ENCODE data around the gene FER1L5. TPM values are rescaled to one million over a fixed set of nuclear protein-coding genes. Genes with fewer than 3 reads are reported as not detected.
A peak's percentile ranks its signal among the peaks of the same experiment; 100 is the strongest.
"Not testable (repeated sequence)": the region's sequence is repeated elsewhere in the genome, so short reads cannot be mapped to it uniquely, and the experiment has no call there.

Gene FER1L5
- polyA plus RNA-seq, 3 donors from 2014 or later = not detected

DNA sequence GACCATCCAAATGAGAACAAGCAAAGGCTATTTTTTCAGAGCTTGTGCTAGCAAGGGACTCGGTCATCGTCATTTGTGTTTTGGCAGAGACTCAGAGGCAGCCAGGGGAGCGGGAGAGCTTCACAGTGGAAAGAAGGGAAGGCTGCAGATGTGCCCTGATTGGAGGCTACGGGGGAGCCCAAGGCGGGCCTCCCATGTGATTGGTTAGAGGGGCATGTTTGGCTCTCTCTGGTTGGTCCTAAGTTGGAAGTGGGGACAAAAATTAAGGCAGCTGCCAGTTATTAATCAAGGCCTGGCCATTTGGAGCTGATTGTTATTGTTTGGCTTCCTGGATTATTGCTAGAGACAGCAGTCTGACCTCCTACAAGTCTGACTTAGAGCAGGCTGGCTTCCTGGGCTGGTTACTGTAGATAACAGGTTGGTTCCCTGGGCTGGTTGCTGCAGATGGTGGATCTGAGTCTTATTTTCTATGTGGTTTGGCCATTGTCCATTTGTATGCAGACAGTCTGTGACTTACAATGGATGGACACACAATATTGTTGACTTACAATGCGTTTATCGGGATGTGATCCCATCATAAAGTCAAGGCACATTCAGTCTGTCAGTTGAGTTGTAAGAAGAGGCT is 5.9 kb downstream of the FER1L5 start:
- no peak overlapping the region for H3K4me3 Mint-ChIP-seq
- H3K9me3 Mint-ChIP-seq = no peaks in the 10 kb centered on the region
- no peak overlapping the region for H3K27ac Mint-ChIP-seq
- H3K36me3 Mint-ChIP-seq = peaks cover 0 to 3% (median 0%) of the 10 kb centered on the region in 3 donors
- no peak for DNase-seq
- no peaks in the 10 kb centered on the region for H3K4me1 Mint-ChIP-seq
- peaks cover 3 to 4% (median 3%) of the 10 kb centered on the region in 3 donors for H3K27me3 Mint-ChIP-seq (ENCODE audit: low read depth in 3 of 3)

DNA sequence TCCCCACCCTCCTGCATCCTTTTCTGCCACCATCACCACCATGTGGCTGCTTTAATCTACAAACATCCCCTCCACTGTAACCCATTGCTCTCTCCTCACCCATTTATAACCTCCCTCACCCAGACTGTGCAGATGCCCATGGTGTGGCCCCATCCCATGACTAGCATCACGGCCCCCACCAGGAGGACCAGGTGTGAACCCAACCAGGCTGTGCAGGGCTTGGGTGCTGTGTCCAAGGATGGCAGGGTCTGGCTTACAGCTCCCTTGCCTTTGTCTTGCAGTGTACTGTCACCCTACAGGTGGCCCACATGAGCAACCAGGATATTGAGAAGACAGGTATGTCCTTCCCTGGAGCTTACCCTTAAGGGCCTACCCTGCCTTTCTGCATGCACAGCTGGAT is 6.8 kb downstream of the FER1L5 start:
- Mint-ChIP-seq H3K4me3 (no peak overlapping the region), H3K27ac (no peak overlapping the region), H3K36me3 (no peaks in the 10 kb centered on the region), H3K4me1 (no peaks in the 10 kb centered on the region), H3K27me3 (ENCODE audit: low read depth in 3 of 3) (peaks cover 1 to 4% (median 3%) of the 10 kb centered on the region in 3 donors), H3K9me3 (no peaks in the 10 kb centered on the region)
- DNase-seq = no peak

DNA sequence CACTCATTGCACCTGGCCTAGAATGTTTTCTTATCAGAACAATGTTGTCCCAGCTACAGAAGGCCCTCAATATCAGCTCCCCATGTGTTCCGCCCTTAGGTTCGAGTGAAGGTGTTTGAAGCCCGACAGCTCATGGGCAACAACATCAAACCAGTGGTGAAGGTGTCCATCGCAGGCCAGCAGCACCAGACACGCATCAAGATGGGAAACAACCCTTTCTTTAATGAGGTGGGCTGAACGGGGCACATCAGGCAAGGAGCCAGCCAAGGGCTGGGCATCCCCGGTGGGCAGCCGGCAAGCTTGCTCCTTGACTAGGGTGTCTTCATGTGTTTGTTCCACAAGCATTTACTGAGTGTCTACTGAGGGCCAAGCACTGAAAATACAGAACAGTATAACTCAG is 9.2 kb downstream of the FER1L5 start:
- Mint-ChIP-seq H3K4me3 (no peak overlapping the region), H3K27me3 (ENCODE audit: low read depth in 3 of 3) (peaks cover 1 to 2% (median 2%) of the 10 kb centered on the region in 3 donors), H3K9me3 (no peaks in the 10 kb centered on the region), H3K4me1 (no peaks in the 10 kb centered on the region), H3K36me3 (no peaks in the 10 kb centered on the region), H3K27ac (no peak overlapping the region)
- no peak for DNase-seq

DNA sequence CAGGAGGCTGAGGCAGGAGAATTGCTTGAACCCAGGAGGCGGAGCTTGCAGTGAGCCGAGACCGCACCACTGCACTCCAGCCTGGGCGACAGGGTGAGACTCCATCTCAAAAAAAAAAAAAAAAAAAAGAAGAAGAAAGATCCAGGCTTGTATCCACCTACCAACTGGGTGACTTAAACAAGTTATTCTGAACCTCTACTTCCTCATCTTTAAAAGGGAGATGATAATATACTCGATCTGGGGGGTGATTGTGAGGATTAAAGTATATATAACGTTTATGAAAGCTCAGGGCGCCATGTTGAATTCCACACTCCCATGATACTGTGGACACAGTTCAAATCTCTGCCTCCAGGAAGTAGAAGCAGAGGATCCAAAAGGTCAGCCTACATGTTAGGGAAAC is 12.2 kb downstream of the FER1L5 start:
- not testable (repeated sequence) for DNase-seq; H3K27me3 Mint-ChIP-seq (ENCODE audit: low read depth in 3 of 3); H3K27ac Mint-ChIP-seq; H3K36me3 Mint-ChIP-seq; H3K9me3 Mint-ChIP-seq; H3K4me3 Mint-ChIP-seq; H3K4me1 Mint-ChIP-seq

DNA sequence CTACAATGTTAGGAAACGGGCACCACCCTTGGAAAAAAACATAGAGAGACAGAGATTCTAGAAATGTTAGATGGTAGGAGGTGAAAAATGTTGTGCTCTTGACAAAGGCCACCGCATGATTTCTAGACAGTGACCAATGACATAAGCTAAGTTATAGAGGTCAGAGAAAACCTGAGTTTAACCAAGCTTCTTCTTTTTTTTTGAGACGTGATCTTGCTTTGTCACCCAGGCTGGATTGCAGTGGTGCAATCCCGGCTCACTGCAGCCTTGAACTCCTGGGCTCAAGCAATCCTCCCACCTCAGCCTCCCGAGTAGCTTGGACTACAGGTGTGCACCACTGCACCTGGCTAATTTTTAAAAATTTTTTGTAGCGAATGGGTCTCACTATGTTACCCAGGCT is 13.0 kb downstream of the FER1L5 start:
- Mint-ChIP-seq H3K4me1 (no peaks in the 10 kb centered on the region), H3K9me3 (no peaks in the 10 kb centered on the region), H3K36me3 (no peaks in the 10 kb centered on the region), H3K4me3 (no peak overlapping the region), H3K27ac (no peak overlapping the region), H3K27me3 (ENCODE audit: low read depth in 3 of 3) (peaks cover 0 to 3% (median 2%) of the 10 kb centered on the region in 3 donors)
- DNase-seq = no peak

DNA sequence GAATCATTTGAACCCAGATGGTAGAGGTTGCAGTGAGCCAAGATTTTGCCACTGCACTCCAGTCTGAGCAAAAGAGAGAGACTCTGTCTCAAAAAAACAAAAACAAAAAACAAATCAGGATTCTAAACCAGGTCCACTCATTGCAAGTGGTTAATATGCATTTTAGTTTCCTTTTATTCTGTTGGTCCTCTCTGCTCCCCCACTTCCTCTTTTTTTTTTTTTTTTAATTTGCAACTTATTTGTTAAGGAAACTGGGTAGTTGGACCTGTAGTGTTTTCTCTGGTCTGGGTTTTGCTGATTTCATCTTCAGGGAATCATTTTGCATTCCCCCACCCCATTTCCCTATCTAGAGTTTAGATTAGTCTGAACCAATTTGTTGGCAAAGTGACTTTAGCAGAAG is 14.0 kb downstream of the FER1L5 start:
- H3K36me3 Mint-ChIP-seq = no peaks in the 10 kb centered on the region
- H3K27me3 Mint-ChIP-seq (ENCODE audit: low read depth in 3 of 3) = peaks cover 0 to 2% (median 2%) of the 10 kb centered on the region in 3 donors
- H3K27ac Mint-ChIP-seq = no peak overlapping the region
- no peaks in the 10 kb centered on the region for H3K9me3 Mint-ChIP-seq
- no peak for DNase-seq
- H3K4me3 Mint-ChIP-seq = no peak overlapping the region
- H3K4me1 Mint-ChIP-seq = no peaks in the 10 kb centered on the region

DNA sequence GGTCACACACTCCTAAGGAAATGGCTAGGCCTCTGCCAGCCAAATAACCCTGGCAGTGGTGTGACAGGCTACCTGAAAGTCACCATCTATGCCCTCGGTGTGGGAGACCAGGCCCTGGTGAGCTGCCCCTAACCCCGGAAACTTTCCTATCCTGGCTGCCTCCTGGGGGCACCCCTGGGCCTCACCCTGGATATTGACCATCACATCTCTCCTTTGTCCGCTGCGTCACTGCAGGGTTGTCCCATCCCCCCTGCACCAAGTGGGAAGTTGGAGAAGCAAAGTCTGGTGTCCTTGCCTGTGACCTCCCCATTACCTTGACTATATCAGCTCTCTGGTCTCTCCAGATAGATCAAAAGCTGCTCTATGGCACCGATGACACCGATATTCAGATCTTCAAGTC is 18.8 kb downstream of the FER1L5 start:
- Mint-ChIP-seq H3K9me3 (no peaks in the 10 kb centered on the region), H3K4me3 (no peak overlapping the region), H3K27me3 (ENCODE audit: low read depth in 3 of 3) (peaks cover 0 to 2% (median 1%) of the 10 kb centered on the region in 3 donors), H3K36me3 (no peaks in the 10 kb centered on the region), H3K27ac (no peak overlapping the region), H3K4me1 (no peaks in the 10 kb centered on the region)
- DNase-seq = no peak

DNA sequence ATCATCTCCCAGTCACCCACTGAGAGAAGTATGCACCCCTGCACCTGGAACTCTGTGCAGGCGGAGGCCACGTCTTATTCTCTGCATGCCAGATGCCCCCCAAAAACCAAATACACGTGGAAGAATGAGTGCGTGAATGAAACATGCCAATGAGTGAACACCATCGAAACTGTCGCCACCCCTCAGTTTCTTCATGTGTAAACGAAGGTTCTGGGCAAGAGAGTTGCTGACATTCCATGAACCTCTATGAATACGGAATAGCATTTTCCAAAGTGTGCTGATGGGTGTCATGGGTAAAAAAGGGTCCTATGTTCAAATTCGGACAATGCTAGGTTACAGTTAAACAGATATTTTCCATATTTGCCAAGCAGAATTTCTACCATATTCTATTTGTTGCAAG is 19.8 kb downstream of the FER1L5 start:
- Mint-ChIP-seq H3K36me3 (no peaks in the 10 kb centered on the region), H3K4me1 (no peaks in the 10 kb centered on the region), H3K9me3 (no peaks in the 10 kb centered on the region), H3K27ac (no peak overlapping the region), H3K27me3 (ENCODE audit: low read depth in 3 of 3) (peaks cover 0 to 2% (median 1%) of the 10 kb centered on the region in 3 donors), H3K4me3 (no peak overlapping the region)
- no peak for DNase-seq

DNA sequence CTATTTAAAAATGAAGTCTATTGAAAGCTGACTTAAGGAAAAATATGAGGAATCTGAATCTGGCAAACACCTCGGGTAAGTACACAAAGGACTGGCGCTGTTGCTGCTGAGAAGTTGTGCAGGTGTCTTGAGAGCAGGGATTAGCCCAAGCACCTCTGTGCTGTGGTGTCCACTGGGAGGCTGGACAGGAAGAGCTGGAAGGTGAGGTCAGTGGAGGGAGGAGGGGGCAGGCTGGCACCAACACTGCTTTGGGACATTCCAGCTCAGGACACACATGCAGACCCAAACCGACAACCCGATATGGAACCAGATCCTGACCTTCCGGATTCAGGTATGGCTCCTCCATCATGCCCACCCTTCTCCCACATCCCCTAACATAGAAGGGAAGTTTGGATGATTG is 20.6 kb downstream of the FER1L5 start:
- Mint-ChIP-seq H3K27ac (no peak overlapping the region), H3K4me3 (no peak overlapping the region), H3K4me1 (no peaks in the 10 kb centered on the region), H3K27me3 (ENCODE audit: low read depth in 3 of 3) (peaks cover 0 to 2% (median 1%) of the 10 kb centered on the region in 3 donors), H3K36me3 (no peaks in the 10 kb centered on the region), H3K9me3 (no peaks in the 10 kb centered on the region)
- no peak for DNase-seq

DNA sequence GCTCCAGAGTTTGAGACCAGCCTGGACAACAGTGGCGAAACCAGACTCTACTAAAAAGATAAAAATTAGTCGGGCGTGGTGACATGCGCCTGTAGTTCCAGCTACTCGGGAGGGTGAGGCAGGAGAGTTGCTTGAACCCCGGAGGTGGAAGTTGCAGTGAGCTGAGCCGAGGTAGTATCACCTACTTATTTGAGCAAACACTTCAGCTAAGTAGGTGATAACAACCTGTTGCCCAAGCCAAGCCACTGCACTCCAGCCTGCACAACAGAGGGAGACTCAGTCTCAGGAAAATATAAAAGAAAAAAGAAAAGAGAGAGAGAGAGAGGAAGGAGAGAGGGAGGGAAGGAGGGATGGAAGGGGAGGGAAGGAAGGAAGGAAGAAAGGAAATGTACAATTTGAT is 21.3 kb downstream of the FER1L5 start:
- no peaks in the 10 kb centered on the region for H3K9me3 Mint-ChIP-seq

DNA sequence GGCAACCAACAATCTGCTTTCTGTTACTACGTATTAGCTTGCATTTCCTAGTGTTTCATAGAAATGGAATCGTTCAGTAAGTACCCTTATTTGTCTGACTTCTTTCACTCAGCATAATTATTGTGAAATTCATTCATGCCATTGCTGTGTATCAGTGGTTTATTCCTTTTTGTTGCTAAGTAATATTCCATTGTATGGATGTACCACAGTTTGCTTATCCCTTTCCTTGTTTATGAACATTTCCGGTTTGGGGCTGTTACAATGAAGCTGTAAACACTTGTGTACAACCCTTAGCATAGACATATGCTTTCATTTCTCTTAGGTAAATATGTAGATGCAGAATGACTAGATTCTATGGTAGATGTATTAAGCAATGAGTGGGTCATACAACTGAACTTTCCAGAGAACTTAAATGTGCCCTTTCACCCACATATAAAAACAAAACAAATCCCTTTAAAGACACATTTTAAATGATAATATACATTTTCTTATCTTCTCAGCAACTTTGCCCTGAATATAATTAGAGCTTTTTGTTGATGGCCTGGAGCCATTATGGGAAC is 21.9 kb downstream of the FER1L5 start:
- H3K36me3 Mint-ChIP-seq = no peaks in the 10 kb centered on the region
- DNase-seq = no peak
- peaks cover 0 to 1% (median 0%) of the 10 kb centered on the region in 3 donors for H3K27me3 Mint-ChIP-seq (ENCODE audit: low read depth in 3 of 3)
- no peaks in the 10 kb centered on the region for H3K9me3 Mint-ChIP-seq
- H3K4me3 Mint-ChIP-seq = no peak overlapping the region
- no peaks in the 10 kb centered on the region for H3K4me1 Mint-ChIP-seq
- H3K27ac Mint-ChIP-seq = no peak overlapping the region

More for the DNA sequence above, 21.3 kb downstream of the FER1L5 start:
- Mint-ChIP-seq H3K27me3 (ENCODE audit: low read depth in 3 of 3) (peaks cover 0 to 2% (median 1%) of the 10 kb centered on the region in 3 donors), H3K4me3 (no peak overlapping the region), H3K36me3 (no peaks in the 10 kb centered on the region), H3K4me1 (no peaks in the 10 kb centered on the region), H3K27ac (no peak overlapping the region)
- no peak for DNase-seq

DNA sequence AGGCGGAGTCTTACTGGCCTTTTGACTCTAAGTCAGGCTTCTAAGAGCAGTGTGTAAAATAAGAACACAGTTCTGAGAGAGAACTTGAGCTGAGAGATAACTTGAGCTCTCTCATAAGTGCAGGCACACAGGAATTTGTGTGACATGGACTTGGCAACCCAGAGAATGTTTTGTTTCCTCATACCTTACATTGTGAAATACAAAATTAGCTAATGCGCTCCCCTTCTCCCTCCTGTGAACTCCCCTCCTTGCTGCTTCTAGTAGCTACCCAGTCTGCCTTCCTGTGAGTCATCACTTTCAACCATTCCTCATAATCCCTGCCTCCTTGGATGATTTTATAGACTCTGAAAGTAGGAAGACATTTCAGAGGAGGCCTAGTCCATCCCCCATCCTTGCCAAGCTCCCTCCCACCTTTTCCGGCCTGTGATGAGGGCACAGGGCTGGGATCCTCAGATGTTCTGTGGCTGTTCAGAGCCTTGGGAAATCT is 22.6 kb downstream of the FER1L5 start:
- H3K27me3 Mint-ChIP-seq (ENCODE audit: low read depth in 3 of 3) = peaks cover 0 to 1% (median 0%) of the 10 kb centered on the region in 3 donors
- DNase-seq = no peak
- no peaks in the 10 kb centered on the region for H3K4me1 Mint-ChIP-seq
- no peak overlapping the region for H3K4me3 Mint-ChIP-seq
- no peak overlapping the region for H3K27ac Mint-ChIP-seq
- no peaks in the 10 kb centered on the region for H3K36me3 Mint-ChIP-seq
- H3K9me3 Mint-ChIP-seq = no peaks in the 10 kb centered on the region

DNA sequence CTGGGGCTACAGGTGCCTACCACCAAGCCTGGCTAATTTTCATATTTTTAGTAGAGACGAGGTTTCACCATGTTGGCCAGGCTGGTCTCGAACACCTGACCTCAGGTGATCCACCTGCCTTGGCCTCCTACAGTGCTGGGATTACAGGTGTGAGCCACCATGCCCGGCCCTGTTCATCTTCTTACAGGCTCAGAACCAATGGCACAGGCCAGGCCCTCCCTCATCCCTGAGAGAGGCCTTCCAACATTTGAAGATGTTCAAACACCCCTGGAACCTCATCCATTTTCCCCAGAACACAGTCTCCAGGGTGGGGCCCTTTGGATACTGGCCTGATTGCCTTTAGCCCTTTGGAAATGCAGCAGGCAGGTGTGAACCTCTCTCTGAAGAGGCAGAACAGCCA is 23.2 kb downstream of the FER1L5 start:
- not testable (repeated sequence) for H3K4me1 Mint-ChIP-seq; H3K27me3 Mint-ChIP-seq (ENCODE audit: low read depth in 3 of 3); H3K4me3 Mint-ChIP-seq; H3K36me3 Mint-ChIP-seq; H3K27ac Mint-ChIP-seq; H3K9me3 Mint-ChIP-seq; DNase-seq

DNA sequence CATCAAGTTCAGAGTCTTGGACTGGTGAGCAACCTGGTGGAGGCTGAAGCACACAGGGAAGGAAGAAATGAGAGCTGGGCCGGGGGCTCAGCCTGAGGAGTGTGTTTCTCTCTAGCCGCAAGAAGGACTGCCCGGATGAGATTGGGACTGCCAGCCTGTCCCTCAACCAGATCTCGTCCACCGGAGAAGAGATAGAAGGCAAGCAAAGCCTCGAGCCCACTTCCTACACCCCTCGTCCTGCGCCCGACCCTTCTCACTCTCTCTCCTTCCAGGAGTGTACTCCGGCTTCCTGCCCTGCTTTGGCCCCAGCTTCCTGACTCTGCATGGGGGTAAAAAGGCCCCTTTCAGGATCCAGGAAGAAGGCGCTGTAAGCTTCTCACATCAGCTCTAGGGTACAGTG is 26.2 kb downstream of the FER1L5 start:
- no peak for DNase-seq

More for the DNA sequence above, 26.2 kb downstream of the FER1L5 start:
- Mint-ChIP-seq H3K27me3 (ENCODE audit: low read depth in 3 of 3) (peaks cover 0 to 1% (median under 1%) of the 10 kb centered on the region in 3 donors), H3K4me3 (no peak overlapping the region), H3K36me3 (no peaks in the 10 kb centered on the region), H3K9me3 (no peaks in the 10 kb centered on the region), H3K4me1 (no peaks in the 10 kb centered on the region), H3K27ac (peak overlapping the region in 1 of 6 donors; percentile 50)
